Left lung (tissue), 10 donors: ENCODE measurements around the gene VPS72. TPM values are rescaled to one million over a fixed set of nuclear protein-coding genes. Genes with fewer than 3 reads are reported as not detected.
A peak's percentile ranks its signal among the peaks of the same experiment; 100 is the strongest.

Source experiments
- ATAC-seq: fragments of 200-7000 bp; cut with Tn5 transposase; one replicate; pipeline ENCODE4 v1.9.1; 2020; ENCODE audit warnings: moderate library complexity
- DNase-seq, 4 donors: peaks; one replicate each; pipeline ENCODE4 v3.0.0-alpha.2; 2013 to 2020
- H3K27ac ChIP-seq, 2 donors: fragments of 200-600 bp; sonication (generic) in 1 of 2; one replicate each; pipeline versions ENCODE4 v1.5.0 to v1.8.0; 2020 to 2021
- H3K27me3 ChIP-seq, 2 donors: fragments of 200-600 bp; sonication (generic) in 1 of 2; one replicate each; pipeline versions ENCODE4 v1.5.0 to v1.8.0; 2020 to 2021
- H3K36me3 ChIP-seq, 2 donors: fragments of 200-600 bp; sonication (generic) in 1 of 2; one replicate each; pipeline versions ENCODE4 v1.5.0 to v1.8.0; 2020 to 2021
- H3K4me1 ChIP-seq, 2 donors: fragments of 200-600 bp; one replicate each; pipeline ENCODE4 v1.8.0; 2021
- H3K4me3 ChIP-seq, 2 donors: fragments of 200-600 bp; sonication (generic) in 1 of 2; one replicate each; pipeline versions ENCODE4 v1.5.0 to v1.8.0; 2020 to 2021; ENCODE audit warnings: mild to moderate bottlenecking in 1 of 2
- H3K9me3 ChIP-seq, 2 donors: fragments of 200-600 bp; sonication (generic) in 1 of 2; one replicate each; pipeline versions ENCODE4 v1.5.0 to v1.8.0; 2020 to 2021
- CTCF ChIP-seq, 2 donors: fragments of 200-600 bp; sonication (generic) in 1 of 2; IDR thresholded peaks; one replicate each; pipeline versions ENCODE4 v1.5.0 to v1.8.0; 2021; ENCODE audit warnings: antibody characterized with exemption in 2 of 2
- intact Hi-C, 2 donors: fragments of 100-400 bp; cut with DNase I; formaldehyde crosslinking; loops; one replicate each; pipeline versions ENCODE4 v1.11.2 to v1.14.2; 2022
- polyA plus RNA-seq, 6 donors: library from polyadenylated mRNA; unstranded; fragments of 120-200 nt; gene quantifications; one replicate each; pipeline ENCODE4 v1.2.1, GENCODE V29; 2013; ENCODE audit not compliant: insufficient read length in 6 of 6
- total RNA-seq, 2 donors: library from RNA; stranded (reverse); fragmentation: NEBNext Ultra II Directional; extraction: Animal tissue kit (Norgen Biotek cat#: 25700); gene quantifications; one replicate each; pipeline ENCODE4 v1.2.1, GENCODE V29; 2021
- donor health status: DM: no; HTN: yes; CAD: no.
- donor health status: DM: no; HTN: no; CAD: no.

Gene VPS72
- total and polyA plus RNA-seq, 8 donors = 40.5 to 65.1 (median 62.7) TPM

GRCh38 chr1:151156515-151156819 is 33.5 kb downstream of the VPS72 start, which contains the start of gene TNFAIP8L2:
TSS of gene TNFAIP8L2 (plus strand) at chr1:151156649. CDS start at chr1:151158698, 2,049 bp downstream.
- peak; percentile 81 for ATAC-seq
- peak within 1 kb of the TSS; percentile 22 to 57 for H3K4me3 ChIP-seq
- intact Hi-C loops = loop anchor here in 1 of 2 donors (5.0 kb wide), 1 partner anchor 54 kb away; no protein-coding TSS in a partner anchor
- H3K27me3 ChIP-seq = no peaks in the 10 kb centered on the region
- no peaks in the 10 kb centered on the region for H3K9me3 ChIP-seq
- DNase-seq = peak in 2 of 4 donors; percentile 75 to 89
- peaks cover 0 to 26% of the 10 kb centered on the region in 2 donors for H3K36me3 ChIP-seq
- H3K27ac ChIP-seq = peak within 1 kb of the TSS; percentile 62 to 93
- H3K4me1 ChIP-seq = peaks cover 0 to 42% of the 10 kb centered on the region in 2 donors
- TF ChIP-seq CTCF (IDR thresholded peaks at IDR 0.05) = no peak

GRCh38 chr1:151147665-151148064 is 42.3 kb downstream of the VPS72 start:
- intact Hi-C loops = no loop called here
- peaks cover 8 to 30% of the 10 kb centered on the region in 2 donors for H3K4me1 ChIP-seq
- no peak for TF ChIP-seq CTCF (IDR thresholded peaks at IDR 0.05)
- peak overlapping the region in 1 of 2 donors; percentile 53 for H3K27ac ChIP-seq
- H3K36me3 ChIP-seq = no peaks in the 10 kb centered on the region
- no peak for ATAC-seq
- H3K27me3 ChIP-seq = peaks cover 0 to 17% of the 10 kb centered on the region in 2 donors
- no peaks in the 10 kb centered on the region for H3K9me3 ChIP-seq
- DNase-seq = no peak
- no peak overlapping the region for H3K4me3 ChIP-seq

- Histone ChIP-seq H3K36me3 (no peaks in the 10 kb centered on the region), H3K4me3 (peak overlapping the region; percentile 79 to 81), H3K4me1 (peaks cover 8 to 30% of the 10 kb centered on the region in 2 donors), H3K27ac (peak overlapping the region; percentile 53 to 64), H3K9me3 (no peaks in the 10 kb centered on the region), H3K27me3 (peaks cover 0 to 17% of the 10 kb centered on the region in 2 donors)
- ATAC-seq = no peak
- no peak for DNase-seq
- TF ChIP-seq CTCF (IDR thresholded peaks at IDR 0.05) = no peak
- intact Hi-C loops = no loop called here
These were observed 42.9 kb downstream of the VPS72 start for GRCh38 chr1:151147132-151147503.

GRCh38 chr1:151146412-151147131 is 43.4 kb downstream of the VPS72 start, which contains the start of gene SEMA6C:
TSS of gene SEMA6C (minus strand) at chr1:151146631. CDS start at chr1:151142621, 4,010 bp downstream.
- Histone ChIP-seq H3K4me1 (peaks cover 8 to 30% of the 10 kb centered on the region in 2 donors), H3K9me3 (no peaks in the 10 kb centered on the region), H3K36me3 (no peaks in the 10 kb centered on the region), H3K27ac (peak within 1 kb of the TSS; percentile 53 to 64), H3K4me3 (peak within 1 kb of the TSS; percentile 79 to 81), H3K27me3 (peaks cover 0 to 17% of the 10 kb centered on the region in 2 donors)
- peak; percentile 99 for ATAC-seq
- intact Hi-C loops = no loop called here
- TF ChIP-seq CTCF (IDR thresholded peaks at IDR 0.05) = no peak
- DNase-seq = peak; percentile 91 to 99 (median 96)

- H3K4me3 ChIP-seq = peak overlapping the region; percentile 79 to 81
- peaks cover 8 to 30% of the 10 kb centered on the region in 2 donors for H3K4me1 ChIP-seq
- peaks cover 0 to 17% of the 10 kb centered on the region in 2 donors for H3K27me3 ChIP-seq
- H3K36me3 ChIP-seq = no peaks in the 10 kb centered on the region
- DNase-seq (peak in 1 of 4 donors; percentile 29), ATAC-seq (peak; percentile 5)
- H3K27ac ChIP-seq = peak overlapping the region in 1 of 2 donors; percentile 53
- intact Hi-C loops = no loop called here
- no peak for TF ChIP-seq CTCF (IDR thresholded peaks at IDR 0.05)
- H3K9me3 ChIP-seq = no peaks in the 10 kb centered on the region
These were observed 44.0 kb downstream of the VPS72 start for GRCh38 chr1:151146072-151146411.
